Fibroblast of lung (primary cell): ENCODE data around the gene ZCCHC7.

Source experiments
- CTCF ChIP-seq, 2 donors: IDR thresholded peaks in 1 of 2; conservative IDR thresholded peaks in 1 of 2; 1 replicate in 1 of 2; 2 replicates in 1 of 2; pipeline ENCODE4 v1.5.1; 2011 to 2012; ENCODE audit warnings: low read length in 2 of 2, control low read depth in 1 of 2, inconsistent platforms in 1 of 2, low read depth in 1 of 2, mild to moderate bottlenecking in 1 of 2
- EZH2 ChIP-seq: IDR thresholded peaks from 2 replicates; pipeline ENCODE4 v1.5.1; 2012; ENCODE audit warnings: low read length, control low read depth, mild to moderate bottlenecking; ENCODE audit errors: missing control alignments

- TF ChIP-seq EZH2 (no peak), CTCF (conservative IDR thresholded peaks at IDR 0.05 in 1 of 2, IDR thresholded peaks at IDR 0.05 in 1 of 2; ENCODE audit: low read depth in 1 of 2, low read length in 2 of 2) (no peak)
Observed at GRCh38 chr9:37097294-37097693, 23.1 kb upstream of the ZCCHC7 start.
